HEK293 (cell line): ENCODE measurements around the gene CACNA1C.

Experiments
- CTCF ChIA-PET: fragments of 350-600 bp; formaldehyde crosslinking; extraction: SDS; loops from one replicate; lab custom pipeline; 2021; ENCODE audit warnings: antibody characterized with exemption; lab: Yijun Ruan, JAX
- POLR2A ChIA-PET: fragments of 300-600 bp; formaldehyde crosslinking; extraction: SDS; loops from one replicate; lab custom pipeline; 2020; ENCODE audit warnings: antibody characterized with exemption, inconsistent platforms; lab: Yijun Ruan, JAX
- H3K27ac ChIP-seq: fragments of 200-500 bp; sonication (Bioruptor generic); 2 replicates; pipeline ENCODE4 v1.5.1; 2014; ENCODE audit warnings: low read depth, low read length, control low read depth, inconsistent platforms; ENCODE audit errors: extremely low read depth
- H3K36me3 ChIP-seq, 2 experiments: fragments of 200-500 bp in 1 of 2; sonication (Bioruptor generic) in 1 of 2; 1 replicate in 1 of 2; 2 replicates in 1 of 2; pipeline ENCODE4 v1.5.1; 2014 to 2017; ENCODE audit warnings: inconsistent platforms in 2 of 2, low read length in 2 of 2; ENCODE audit not compliant: control insufficient read depth in 2 of 2, insufficient read depth in 1 of 2
- H3K4me1 ChIP-seq: fragments of 200-500 bp; sonication (Bioruptor generic); 2 replicates; pipeline ENCODE4 v1.5.1; 2014; ENCODE audit warnings: mild to moderate bottlenecking, low read length, inconsistent platforms; ENCODE audit not compliant: control insufficient read depth, insufficient read depth
- H3K4me3 ChIP-seq: 2 replicates; pipeline ENCODE4 v1.5.1; 2011; ENCODE audit warnings: low read depth, mild to moderate bottlenecking, control low read depth, low read length, moderate library complexity
- H3K9me3 ChIP-seq: fragments of 200-500 bp; sonication (Bioruptor generic); 2 replicates; pipeline ENCODE4 v1.5.1; 2014; ENCODE audit warnings: low read depth, low read length, inconsistent platforms; ENCODE audit not compliant: control insufficient read depth, insufficient read depth
- EGR2 ChIP-seq: fragments of 450-650 bp; formaldehyde crosslinking; IDR thresholded peaks from 2 replicates; pipeline ENCODE4 v1.5.1; 2016; ENCODE audit warnings: low read depth, missing biosample characterization, missing genetic modification characterization
- SP2 ChIP-seq: fragments of 450-650 bp; formaldehyde crosslinking; IDR thresholded peaks from 2 replicates; pipeline ENCODE4 v1.5.1; 2016; ENCODE audit warnings: missing biosample characterization, missing genetic modification characterization
- YY2 ChIP-seq: fragments of 450-650 bp; formaldehyde crosslinking; IDR thresholded peaks from 2 replicates; pipeline ENCODE4 v1.5.1; 2016; ENCODE audit warnings: missing biosample characterization, missing genetic modification characterization
- ZFHX2 ChIP-seq: fragments of 450-650 bp; formaldehyde crosslinking; conservative IDR thresholded peaks from 2 replicates; pipeline ENCODE4 v1.5.1; 2016; ENCODE audit warnings: missing biosample characterization, missing genetic modification characterization
- ZNF133 ChIP-seq: fragments of 450-650 bp; formaldehyde crosslinking; IDR thresholded peaks from 2 replicates; pipeline ENCODE4 v1.5.1; 2016; ENCODE audit warnings: missing biosample characterization, missing genetic modification characterization
- ZNF175 ChIP-seq: fragments of 450-650 bp; formaldehyde crosslinking; IDR thresholded peaks from 2 replicates; pipeline ENCODE4 v1.5.1; 2016; ENCODE audit warnings: missing biosample characterization, missing genetic modification characterization
- ZNF19 ChIP-seq: fragments of 450-650 bp; formaldehyde crosslinking; IDR thresholded peaks from 2 replicates; pipeline ENCODE4; 2016; ENCODE audit warnings: missing biosample characterization, missing genetic modification characterization, low read depth
- ZNF214 ChIP-seq: fragments of 450-650 bp; formaldehyde crosslinking; IDR thresholded peaks from 2 replicates; pipeline ENCODE4 v1.5.1; 2017; ENCODE audit warnings: missing biosample characterization, mild to moderate bottlenecking, missing genetic modification characterization, borderline replicate concordance
- ZNF221 ChIP-seq: fragments of 450-650 bp; formaldehyde crosslinking; IDR thresholded peaks from 2 replicates; pipeline ENCODE4 v1.5.1; 2017; ENCODE audit warnings: missing biosample characterization, missing genetic modification characterization, borderline replicate concordance
- ZNF394 ChIP-seq: fragments of 450-650 bp; formaldehyde crosslinking; IDR thresholded peaks from 2 replicates; pipeline ENCODE4 v1.5.1; 2016; ENCODE audit warnings: missing biosample characterization, missing genetic modification characterization, mild to moderate bottlenecking, moderate library complexity, borderline replicate concordance
- ZNF596 ChIP-seq: fragments of 450-650 bp; IDR thresholded peaks from 2 replicates; pipeline ENCODE4 v1.5.0; 2018; ENCODE audit warnings: missing biosample characterization, mild to moderate bottlenecking, missing genetic modification characterization, moderate library complexity
- ZNF664 ChIP-seq: fragments of 450-650 bp; formaldehyde crosslinking; IDR thresholded peaks from 2 replicates; pipeline ENCODE4 v1.5.1; 2016; ENCODE audit warnings: missing biosample characterization, missing genetic modification characterization
- ZNF843 ChIP-seq: fragments of 450-650 bp; formaldehyde crosslinking; IDR thresholded peaks from 2 replicates; pipeline ENCODE4 v1.5.1; 2016; ENCODE audit warnings: missing biosample characterization, missing genetic modification characterization
- ZSCAN16 ChIP-seq: fragments of 450-650 bp; formaldehyde crosslinking; IDR thresholded peaks from 2 replicates; pipeline ENCODE4 v1.5.1; 2016; ENCODE audit warnings: missing biosample characterization, missing genetic modification characterization
- TF ChIP-seq, protein P1 (sequence below): fragments of 450-650 bp; formaldehyde crosslinking; conservative IDR thresholded peaks from 2 replicates; pipeline ENCODE4 v1.5.1; 2016; ENCODE audit warnings: low read depth, missing biosample characterization, missing genetic modification characterization

The CACNA1C gene

DNA sequence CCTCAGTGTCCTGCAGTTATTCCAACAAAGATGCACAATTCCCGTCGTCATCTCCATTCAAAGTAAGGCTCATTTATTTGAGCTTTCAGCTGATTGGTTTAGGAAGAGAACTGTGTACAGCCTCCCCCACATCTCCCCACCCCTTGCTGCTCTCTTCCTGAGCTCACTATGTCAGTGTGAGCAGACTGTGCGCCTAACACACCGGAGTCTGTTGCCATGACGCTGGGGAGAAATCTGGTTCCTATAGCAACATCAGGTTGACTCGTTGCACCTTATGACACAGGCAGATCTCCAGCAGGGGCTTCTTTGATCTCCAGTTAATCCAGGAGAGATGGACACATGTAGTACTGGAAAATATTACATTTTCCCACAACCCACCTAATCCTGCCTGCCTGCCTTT lies 319.4 kb downstream of the CACNA1C start:
- TF ChIP-seq ZNF843 = no peak
- POLR2A ChIA-PET = no interaction called here
- Histone ChIP-seq H3K27ac (no peak overlapping the region), H3K4me1 (no peaks in the 10 kb centered on the region), H3K9me3 (no peaks in the 10 kb centered on the region), H3K4me3 (no peak overlapping the region), H3K36me3 (no peaks in the 10 kb centered on the region)
- CTCF ChIA-PET = interaction anchor here (0.6 to 1.6 kb wide), 4 partner anchors 12 to 566 kb away, joined by 3 to 7 read pairs (median 4); no protein-coding TSS in a partner anchor

DNA sequence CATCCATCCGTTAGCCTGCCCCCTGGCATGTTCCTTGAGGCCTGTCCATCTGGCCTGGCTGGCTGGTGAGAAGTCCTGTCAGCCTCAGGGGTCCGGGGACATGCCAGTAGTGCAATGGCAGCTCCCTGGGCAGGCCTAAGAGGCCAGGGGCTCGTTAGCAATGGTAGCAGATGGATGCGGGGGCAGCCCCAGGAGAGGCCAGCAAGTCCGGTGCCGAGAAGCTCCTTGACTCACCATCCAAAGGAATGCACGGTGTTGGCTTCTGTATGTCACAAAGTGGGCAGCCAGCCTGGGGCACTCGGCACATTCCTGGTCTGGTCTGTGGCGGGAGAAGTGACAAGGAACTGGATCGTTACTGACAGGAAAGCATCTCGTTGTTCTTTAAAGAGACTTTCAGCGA lies 319.9 kb downstream of the CACNA1C start:
- Histone ChIP-seq H3K4me3 (no peak overlapping the region), H3K36me3 (no peaks in the 10 kb centered on the region), H3K9me3 (no peaks in the 10 kb centered on the region), H3K27ac (no peak overlapping the region), H3K4me1 (no peaks in the 10 kb centered on the region)
- TF ChIP-seq ZNF596 (tag by site-specific recombination) (no peak), ZNF19 (tag by site-specific recombination) (no peak), ZNF175 (no peak), ZNF664 (no peak)
- POLR2A ChIA-PET = no interaction called here
- CTCF ChIA-PET = interaction anchor here (0.6 kb wide), 1 partner anchor 12 kb away, joined by 6 read pairs; no protein-coding TSS in a partner anchor

DNA sequence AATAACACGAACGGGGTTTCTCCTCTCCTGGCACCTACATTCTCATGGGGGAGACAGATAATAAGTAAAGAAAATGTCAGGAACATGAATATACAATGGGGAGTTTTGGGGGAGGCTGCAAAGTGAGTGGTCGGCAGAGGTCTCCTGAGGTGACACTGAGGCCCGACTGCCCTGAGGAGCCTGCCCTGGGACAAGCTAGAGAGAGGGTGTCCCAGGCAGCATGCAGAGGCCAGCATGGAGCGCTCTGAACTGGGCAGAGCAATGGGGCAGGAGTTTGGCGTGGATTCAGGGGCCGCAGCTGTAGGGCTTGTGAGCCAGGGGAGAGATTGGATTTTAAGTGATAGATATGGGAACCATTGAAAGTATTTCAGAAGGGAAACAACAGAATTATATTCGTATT lies 320.5 kb downstream of the CACNA1C start:
- Histone ChIP-seq H3K36me3 (no peaks in the 10 kb centered on the region), H3K4me1 (no peaks in the 10 kb centered on the region), H3K9me3 (no peaks in the 10 kb centered on the region), H3K27ac (no peak overlapping the region), H3K4me3 (no peak overlapping the region)
- TF ChIP-seq SP2 (tag by site-specific recombination) (no peak), YY2 (no peak)
- ChIA-PET POLR2A (no interaction called here), CTCF (no interaction called here)

DNA sequence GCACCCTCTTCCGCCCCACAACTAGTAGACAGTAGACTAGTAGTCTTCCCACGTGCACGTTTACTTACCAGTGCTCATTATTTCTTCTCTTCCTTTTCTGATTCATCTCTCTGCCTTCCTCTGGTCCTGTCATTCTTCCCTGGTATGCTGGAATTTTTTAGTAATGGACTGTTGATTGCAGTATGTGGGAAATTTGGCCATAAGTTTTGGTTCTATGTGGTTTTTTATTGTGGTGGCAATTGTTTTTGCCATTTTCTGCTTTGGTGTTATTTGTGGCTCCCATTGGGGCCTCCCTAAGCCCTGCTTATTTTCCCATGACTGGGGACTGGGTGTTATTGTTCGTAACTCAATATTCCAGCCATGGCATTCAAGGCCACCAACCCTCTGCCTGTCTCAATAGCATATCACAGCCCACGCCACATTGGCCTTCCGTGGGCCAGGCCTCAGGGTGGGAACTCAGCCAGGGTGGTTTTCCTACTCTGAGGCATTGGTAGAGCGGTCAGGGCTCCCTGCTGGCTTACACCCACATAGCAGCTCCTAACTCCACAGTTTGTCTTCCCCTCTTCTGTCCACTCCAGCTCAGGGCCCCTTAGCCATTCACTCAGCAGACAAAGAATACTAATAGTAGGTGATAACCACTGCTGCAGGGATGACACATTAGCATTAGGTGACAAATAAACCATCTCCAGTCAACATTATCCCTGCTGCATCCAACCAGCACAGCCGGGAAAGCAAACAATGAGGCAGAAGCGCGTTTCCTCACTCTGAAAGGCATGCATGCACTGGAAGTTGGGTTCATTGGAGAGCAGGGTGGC lies 321.5 kb downstream of the CACNA1C start:
- CTCF ChIA-PET = no interaction called here
- POLR2A ChIA-PET = no interaction called here

DNA sequence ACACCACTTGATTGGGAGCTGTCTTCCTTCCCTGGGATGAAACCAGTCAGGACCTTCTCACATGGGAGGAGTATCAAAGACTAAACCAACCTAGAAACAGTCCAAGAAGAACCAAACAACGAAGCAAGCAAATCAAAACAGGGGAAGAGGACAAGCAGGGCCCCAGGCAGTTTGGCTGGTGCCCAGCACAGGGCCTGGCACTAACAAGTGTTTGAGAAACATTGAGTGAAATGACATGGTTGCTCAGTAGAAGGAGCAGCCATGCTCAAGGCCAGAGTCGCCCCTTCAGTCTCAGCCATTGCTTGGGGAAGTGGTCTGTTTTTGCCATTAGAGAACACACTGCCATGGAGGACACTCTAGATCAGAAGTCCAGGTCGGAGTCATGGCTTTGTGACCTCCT lies 323.1 kb downstream of the CACNA1C start:
- H3K9me3 ChIP-seq = no peaks in the 10 kb centered on the region
- TF ChIP-seq, protein P1, sequence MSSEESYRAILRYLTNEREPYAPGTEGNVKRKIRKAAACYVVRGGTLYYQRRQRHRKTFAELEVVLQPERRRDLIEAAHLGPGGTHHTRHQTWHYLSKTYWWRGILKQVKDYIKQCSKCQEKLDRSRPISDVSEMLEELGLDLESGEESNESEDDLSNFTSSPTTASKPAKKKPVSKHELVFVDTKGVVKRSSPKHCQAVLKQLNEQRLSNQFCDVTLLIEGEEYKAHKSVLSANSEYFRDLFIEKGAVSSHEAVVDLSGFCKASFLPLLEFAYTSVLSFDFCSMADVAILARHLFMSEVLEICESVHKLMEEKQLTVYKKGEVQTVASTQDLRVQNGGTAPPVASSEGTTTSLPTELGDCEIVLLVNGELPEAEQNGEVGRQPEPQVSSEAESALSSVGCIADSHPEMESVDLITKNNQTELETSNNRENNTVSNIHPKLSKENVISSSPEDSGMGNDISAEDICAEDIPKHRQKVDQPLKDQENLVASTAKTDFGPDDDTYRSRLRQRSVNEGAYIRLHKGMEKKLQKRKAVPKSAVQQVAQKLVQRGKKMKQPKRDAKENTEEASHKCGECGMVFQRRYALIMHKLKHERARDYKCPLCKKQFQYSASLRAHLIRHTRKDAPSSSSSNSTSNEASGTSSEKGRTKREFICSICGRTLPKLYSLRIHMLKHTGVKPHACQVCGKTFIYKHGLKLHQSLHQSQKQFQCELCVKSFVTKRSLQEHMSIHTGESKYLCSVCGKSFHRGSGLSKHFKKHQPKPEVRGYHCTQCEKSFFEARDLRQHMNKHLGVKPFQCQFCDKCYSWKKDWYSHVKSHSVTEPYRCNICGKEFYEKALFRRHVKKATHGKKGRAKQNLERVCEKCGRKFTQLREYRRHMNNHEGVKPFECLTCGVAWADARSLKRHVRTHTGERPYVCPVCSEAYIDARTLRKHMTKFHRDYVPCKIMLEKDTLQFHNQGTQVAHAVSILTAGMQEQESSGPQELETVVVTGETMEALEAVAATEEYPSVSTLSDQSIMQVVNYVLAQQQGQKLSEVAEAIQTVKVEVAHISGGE (tag by site-specific recombination) = no peak
- TF ChIP-seq ZNF214 (tag by site-specific recombination) (no peak), ZNF394 (tag by site-specific recombination) (no peak), ZNF221 (tag by site-specific recombination) (no peak), ZNF133 (tag by site-specific recombination) (peak; percentile 49; the same call in 1 of the 2 replicates)
- no peak overlapping the region for H3K27ac ChIP-seq
- no peaks in the 10 kb centered on the region for H3K4me1 ChIP-seq
- POLR2A ChIA-PET = no interaction called here
- H3K36me3 ChIP-seq = no peaks in the 10 kb centered on the region
- H3K4me3 ChIP-seq = no peak overlapping the region
- CTCF ChIA-PET = no interaction called here

More for the DNA sequence above, 321.5 kb downstream of the CACNA1C start:
- Histone ChIP-seq H3K36me3 (no peaks in the 10 kb centered on the region), H3K4me3 (no peak overlapping the region), H3K27ac (no peak overlapping the region), H3K9me3 (no peaks in the 10 kb centered on the region), H3K4me1 (no peaks in the 10 kb centered on the region)
- no peak for TF ChIP-seq ZSCAN16 (tag by site-specific recombination)
- peak; percentile 71 for TF ChIP-seq EGR2 (tag by site-specific recombination)
- peak; percentile 61 for TF ChIP-seq ZFHX2 (tag by site-specific recombination)
